HG02840 (cell line): Measurements from ENCODE around the gene SORBS2.

Experiments
- ATAC-seq: cut with Tn5 transposase; IDR thresholded peaks from one replicate; pipeline ENCODE4 v1.9.1; 2021; ENCODE audit warnings: mild to moderate bottlenecking, moderate library complexity, moderate number of reproducible peaks; ENCODE audit not compliant: unreplicated experiment, low FRiP score

SORBS2 gene

DNA sequence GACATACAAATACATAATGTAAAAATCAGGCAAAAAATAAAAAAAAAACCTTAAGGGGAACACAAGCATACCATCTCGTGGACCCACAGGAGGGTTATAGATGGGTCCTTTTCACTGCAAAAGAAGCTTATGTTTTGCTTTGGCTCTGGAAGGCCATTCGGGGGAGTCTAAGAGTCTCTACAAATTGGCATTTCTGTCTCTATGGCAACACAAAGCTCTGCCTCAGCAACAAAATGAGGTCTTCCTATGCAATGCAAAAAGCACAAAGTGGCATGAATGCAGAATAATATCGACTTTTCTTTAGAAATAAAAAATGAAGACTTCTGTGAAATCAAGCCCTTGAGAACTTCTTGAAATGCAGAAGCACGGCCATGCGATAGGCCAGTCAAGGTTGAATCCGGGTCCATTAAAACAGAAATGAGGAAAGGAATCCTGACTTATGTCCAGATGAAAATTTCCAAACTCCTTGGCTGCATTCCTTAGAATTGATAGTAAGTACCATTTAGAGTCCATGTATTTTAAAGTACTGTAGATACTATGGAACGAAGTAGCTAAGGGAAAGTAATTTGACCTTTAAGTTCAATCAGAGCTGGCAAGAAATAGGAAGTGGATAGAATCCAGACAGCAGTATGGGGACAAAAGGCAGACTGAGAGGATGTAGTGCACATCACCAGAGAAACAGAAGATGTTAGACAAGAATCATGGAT, 213.0 kb downstream of the SORBS2 start:
- no peak for ATAC-seq

GRCh38 chr4:185597532-185598188, 214.3 kb downstream of the SORBS2 start:
- ATAC-seq = no peak

DNA sequence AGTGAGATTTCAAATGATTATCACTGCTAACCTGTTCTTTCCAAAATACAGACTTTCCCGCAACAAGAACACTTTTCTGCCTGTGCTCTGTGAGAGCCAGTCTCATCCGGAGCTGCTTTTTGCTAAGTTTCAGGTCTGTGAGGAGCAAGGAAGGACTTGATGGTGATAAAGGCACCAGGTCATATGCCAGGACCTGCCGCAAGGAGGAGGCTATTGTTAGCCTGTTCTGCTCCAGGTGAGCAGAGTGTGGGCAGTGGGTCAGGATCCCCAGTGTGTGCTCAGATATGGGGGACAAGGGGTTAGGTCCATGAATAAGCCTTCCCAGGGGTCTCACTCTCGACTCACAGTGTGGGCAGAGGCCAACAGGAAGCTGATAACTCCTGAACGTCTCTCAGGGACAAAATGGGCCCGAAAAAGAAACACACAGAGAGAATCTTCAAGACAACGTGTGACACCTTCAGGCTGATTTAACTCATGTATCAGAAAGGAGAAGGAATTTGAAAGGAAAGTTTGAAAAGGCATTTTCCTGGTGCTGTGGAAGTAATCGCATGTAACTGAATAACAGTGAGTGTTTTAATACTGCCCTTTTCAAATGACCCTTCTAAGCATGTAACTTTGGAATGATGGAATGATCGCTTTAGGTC, 219.0 kb downstream of the SORBS2 start:
- no peak for ATAC-seq

DNA sequence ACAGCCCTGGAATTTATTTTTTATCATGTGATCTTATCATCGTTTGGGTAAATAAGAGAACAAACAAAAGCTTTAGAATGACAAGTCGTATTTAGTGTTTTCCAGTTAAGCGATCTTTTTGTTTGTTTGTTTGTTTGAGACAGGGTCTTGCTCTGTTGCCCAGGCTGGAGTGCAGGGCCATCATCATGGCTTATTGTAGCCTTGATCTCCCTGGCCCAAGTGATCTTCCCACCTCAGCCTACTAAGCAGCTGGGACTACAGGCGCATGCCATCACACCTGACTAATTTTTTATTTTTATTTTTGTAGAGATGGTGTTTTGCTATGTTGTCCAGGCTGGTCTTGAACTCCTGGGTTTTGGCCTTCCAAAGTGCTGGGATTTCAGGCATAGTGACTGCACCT, 219.6 kb downstream of the SORBS2 start:
- ATAC-seq = no peak

DNA sequence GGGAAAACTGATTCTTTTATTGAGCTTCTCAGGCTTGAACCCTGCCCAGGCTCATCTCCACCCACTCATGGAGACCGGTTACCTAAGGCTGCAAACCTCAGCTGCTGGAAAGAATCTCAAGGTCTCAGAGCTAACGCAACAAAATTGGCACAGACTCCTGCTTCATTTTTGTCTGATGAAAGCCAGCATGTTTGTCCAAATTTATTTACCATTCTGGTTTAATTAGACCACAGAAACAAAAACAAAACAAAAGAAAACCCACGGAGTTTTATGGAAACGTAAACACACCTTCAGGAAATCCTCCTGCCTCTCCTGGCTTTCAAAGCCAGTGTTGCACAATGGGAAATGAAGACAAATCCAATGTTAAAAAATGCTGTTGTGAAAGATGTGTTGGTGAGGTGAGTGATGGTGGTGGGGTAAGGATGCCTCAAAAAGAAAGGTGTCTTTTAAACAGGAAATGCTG, 220.3 kb downstream of the SORBS2 start:
- ATAC-seq = no peak

DNA sequence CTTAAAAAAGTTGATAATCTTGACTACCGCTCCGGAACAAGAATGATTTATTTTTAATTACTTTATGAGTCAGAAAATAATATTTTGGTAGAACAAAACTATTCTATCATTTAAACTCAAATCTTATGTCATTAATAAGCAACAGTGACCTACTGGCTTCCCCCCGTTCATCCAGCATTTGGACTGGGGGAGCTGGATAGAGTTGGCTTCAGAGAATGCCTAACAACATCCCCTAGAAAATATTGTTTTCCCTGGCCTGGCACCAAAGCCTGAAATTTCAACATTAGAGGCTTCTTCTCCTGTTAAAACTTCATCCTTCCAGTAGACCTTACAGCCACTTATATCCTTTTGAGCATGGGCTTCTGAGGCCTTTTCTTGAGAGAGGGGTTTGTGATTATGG, 221.0 kb downstream of the SORBS2 start:
- no peak for ATAC-seq

- ATAC-seq = no peak
Observed at GRCh38 chr4:185589067-185589836, 222.7 kb downstream of the SORBS2 start.

DNA sequence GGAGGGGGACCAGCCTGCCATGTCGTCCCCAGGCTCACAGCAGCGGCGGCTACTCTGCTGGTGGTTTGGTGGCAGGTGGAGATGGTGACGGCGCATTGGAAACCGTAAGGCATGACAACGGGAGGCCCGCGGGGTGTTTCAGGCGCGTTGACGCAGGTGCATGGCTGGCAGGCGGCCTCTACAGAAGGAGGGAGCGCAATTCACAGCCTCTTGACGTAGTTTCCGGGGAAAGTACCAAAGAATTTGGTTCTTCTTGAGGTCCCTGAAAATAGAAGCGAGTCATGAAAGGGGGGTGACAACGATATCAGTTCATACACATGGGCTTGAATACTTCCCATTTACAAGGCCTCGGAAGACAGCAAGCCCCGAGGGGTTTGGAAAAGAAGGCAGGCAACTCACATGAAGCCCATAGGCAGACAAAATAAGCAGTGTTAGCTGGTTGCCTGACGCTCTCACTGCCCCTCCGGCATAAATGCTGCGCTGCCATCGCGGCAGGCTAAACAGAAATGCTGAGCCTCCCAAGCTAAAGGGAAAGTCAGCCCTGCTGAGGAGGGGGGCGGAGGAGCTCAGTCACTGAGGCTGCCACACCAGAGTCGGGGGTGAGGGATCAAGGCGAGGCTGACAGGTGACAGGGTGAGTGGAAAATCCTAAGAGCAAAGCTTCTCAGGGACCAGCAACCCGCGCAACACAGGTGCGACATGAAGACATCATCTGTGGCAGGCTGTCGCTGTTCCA, 224.4 kb downstream of the SORBS2 start:
- peak; percentile 93 for ATAC-seq

DNA sequence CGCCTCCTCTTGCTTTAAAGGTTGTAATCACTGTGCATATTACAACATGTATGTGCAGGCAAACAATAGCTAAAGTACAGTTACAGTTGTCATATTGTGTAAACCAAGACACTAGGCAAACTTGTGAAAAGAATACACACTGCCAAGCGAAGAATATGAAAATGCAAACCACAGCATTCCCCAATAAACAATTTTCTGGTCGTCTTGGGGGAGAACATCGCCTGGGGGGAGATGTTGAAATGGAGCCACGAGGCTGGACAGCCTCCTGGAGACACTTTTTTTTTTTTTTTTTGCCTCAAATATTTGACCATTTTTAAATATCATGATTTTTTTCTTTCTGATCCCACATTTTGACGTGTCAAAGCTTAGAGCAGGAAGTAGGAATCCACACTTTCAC, 225.0 kb downstream of the SORBS2 start:
- no peak for ATAC-seq

- ATAC-seq = no peak
Observed at GRCh38 chr4:185585211-185585610, 226.8 kb downstream of the SORBS2 start.

- ATAC-seq = no peak
Observed at GRCh38 chr4:185583813-185584212, 228.2 kb downstream of the SORBS2 start.

DNA sequence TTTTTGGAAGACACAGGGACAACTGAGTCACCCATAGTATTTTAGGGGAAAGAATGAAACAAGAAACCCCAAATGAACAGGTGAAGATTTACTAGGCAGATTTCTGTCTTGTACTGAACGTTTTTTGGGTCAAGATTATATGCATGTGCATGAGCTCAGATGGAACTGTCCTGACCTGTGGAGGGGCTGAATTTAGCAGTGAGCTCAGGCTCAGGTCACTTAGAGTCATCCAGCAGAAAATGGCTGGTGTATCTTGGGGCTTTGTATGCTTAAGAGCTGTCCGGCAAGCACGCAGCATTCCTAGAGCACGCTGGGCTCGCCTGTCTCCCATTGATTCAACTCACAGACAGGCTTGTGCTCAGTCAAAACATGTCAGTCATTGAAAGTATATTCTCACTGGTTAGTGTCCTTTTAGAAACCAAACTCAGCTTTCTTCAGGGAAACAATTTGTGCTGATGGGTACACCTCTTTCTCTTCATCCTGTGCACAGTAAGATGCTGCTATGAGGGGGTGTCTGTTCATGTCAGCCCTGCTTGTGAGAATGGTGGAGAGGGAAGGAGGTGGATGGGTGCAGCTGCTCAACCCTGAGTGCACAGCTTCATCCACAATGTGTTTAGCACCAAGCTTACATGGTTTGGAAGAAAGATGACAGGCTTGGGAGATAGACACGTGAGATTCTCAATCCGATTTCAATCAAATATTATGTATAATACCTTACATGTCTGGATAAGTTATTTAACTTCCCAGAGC, 229.2 kb downstream of the SORBS2 start:
- ATAC-seq = no peak

GRCh38 chr4:185580699-185581098, 231.3 kb downstream of the SORBS2 start:
- no peak for ATAC-seq

DNA sequence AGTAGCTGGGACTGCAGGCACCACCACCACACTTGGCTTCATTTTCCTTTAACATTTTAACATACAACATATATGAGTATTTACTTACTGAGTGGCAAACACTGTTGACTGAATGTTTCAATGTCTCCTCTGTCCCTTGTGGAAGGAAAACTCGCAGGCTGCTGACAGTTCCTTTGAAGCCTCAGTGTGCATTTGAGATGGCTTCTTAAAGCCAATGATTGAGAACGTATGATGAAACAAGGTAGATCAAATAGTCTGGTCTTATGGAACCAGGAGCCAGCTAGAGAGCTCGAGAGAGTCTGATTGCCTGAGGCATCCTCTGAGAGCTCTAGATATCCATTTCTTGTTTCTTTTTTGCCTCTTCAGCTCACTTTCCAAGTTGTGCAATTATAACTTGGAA, 233.7 kb downstream of the SORBS2 start:
- no peak for ATAC-seq

DNA sequence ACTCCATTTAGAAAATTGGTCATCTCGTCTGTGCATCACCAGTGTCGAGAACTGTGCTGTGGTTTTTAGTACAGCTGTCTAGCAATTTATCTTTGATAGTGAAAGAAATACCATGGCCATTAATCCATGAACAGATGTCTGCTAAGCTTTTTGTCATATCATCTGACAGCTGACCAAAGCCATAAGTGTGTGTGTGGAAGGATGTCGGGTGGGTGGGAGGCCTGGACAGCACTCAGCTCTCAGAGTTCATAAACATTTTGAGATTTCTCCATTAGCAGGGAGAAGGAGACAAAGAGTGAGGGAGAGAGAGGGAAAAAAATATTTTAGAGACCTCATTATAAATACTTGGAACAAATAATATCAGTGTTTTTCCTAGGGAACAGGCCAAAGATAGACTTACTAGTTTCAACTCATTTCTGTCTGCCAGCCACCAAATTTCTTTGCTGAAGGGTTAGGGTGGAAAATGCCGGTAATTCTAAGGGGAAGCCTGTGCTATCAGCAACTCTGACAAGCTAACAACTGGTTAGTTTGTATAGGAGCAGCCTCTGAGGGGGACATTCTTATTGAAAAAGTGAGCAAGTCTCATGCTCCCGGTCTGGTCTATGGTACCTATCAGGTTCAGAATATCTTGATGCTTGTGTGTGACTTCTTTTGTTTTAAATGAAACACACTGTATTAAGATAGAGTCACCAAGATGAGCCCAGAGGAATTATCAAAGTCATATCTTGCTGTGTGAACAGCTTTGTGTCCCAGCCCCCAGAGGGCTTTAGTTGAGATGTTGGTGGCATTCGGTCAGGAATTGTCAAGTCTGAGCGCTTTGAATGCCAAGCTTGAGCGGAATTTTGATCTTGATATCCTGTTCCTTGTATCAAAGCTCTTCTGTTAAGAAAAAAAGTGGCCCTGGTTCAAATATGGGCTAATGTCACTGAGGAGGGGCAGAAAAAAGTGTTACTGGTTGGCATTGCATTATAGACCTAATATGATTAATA, 234.7 kb downstream of the SORBS2 start:
- ATAC-seq = no peak

GRCh38 chr4:185576314-185576961, 235.6 kb downstream of the SORBS2 start:
- ATAC-seq = no peak

DNA sequence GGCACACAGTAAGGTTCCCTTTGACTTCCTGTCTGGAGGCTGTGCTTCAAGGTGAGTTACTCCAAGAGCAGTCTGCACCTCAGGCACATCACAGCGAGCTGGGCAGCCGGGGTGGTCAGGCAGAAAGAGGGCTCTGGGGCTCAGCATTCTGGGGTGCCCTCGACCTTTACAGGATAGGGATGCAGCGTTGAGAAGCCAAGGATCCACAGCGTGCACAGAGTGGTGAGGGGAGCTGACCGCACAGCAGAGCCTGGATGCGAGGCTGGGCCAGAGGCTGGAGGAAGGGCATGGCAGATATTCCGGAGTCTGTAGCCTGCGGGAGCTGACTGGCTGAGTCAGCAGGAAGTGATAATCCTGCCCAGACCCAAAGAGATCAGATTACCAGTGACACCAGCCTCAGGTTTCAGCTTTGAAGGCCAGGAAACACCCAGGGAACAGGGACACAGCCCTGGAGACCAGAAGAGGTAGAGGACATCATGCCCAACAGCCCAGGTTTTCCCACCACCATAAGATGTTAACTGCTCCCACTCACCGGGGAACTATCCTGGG, 238.3 kb downstream of the SORBS2 start:
- ATAC-seq = no peak

- no peak for ATAC-seq
Observed at GRCh38 chr4:185570727-185571126, 241.3 kb downstream of the SORBS2 start.
